ENCODE results near the gene MSMP.
A peak's percentile ranks its signal among the peaks of the same experiment; 100 is the strongest.

Gene MSMP

DNA sequence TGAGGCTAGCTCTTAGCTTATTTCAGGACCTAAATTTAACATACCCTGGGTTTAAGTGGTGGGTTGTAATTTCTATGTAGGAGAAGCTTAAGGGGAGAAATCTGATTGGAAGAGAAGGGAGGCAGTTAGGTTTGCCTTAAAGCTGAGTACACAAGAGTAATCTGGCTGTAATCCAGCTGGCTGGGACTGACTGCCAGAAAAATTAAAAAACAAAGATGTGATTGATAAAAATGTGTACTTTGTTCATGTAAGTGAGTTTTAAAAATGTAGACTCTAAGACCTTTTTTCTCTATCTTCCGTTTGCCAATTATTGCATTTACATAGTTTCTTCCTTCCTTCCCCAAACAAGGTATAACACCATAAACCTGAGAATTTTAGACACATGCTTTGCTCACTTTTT, 17.5 kb upstream of the MSMP start:
- no peak for DNase-seq (ENCODE audit: low read depth in 2 of 2)

- DNase-seq (ENCODE audit: low read depth in 2 of 2): no peak
Observed at GRCh38 chr9:35771075-35771433, 17.0 kb upstream of the MSMP start.

DNA sequence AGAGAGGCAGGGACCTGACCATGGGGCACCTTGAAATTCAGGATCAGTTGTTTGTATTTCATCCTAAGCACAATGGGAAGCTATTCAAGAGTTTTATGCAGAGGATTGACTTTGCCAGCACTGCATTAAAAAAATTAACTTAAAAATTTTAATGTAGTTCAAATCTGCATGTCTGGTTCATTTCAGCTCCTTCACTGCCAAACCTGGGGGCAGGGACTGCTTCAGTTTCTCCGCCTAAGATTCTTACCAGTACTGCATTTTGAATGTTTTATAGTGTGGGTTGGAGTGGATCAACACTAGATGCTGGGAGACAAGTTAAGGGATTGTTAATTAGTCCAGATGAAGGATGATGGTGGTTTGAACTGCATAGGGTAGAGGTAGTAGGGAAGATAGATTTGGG, 15.7 kb upstream of the MSMP start:
- DNase-seq (ENCODE audit: low read depth in 2 of 2): no peak

GRCh38 chr9:35767458-35767857, 13.4 kb upstream of the MSMP start:
- no peak for DNase-seq (ENCODE audit: low read depth in 2 of 2)

GRCh38 chr9:35766997-35767396, 12.9 kb upstream of the MSMP start:
- no peak for DNase-seq (ENCODE audit: low read depth in 2 of 2)

GRCh38 chr9:35763803-35764202, 9.7 kb upstream of the MSMP start:
- DNase-seq (ENCODE audit: low read depth in 2 of 2): no peak

- no peak for DNase-seq (ENCODE audit: low read depth in 2 of 2)
Observed at GRCh38 chr9:35763181-35763580, 9.1 kb upstream of the MSMP start.

GRCh38 chr9:35760651-35761050, 6.6 kb upstream of the MSMP start:
- no peak for DNase-seq (ENCODE audit: low read depth in 2 of 2)

- DNase-seq (ENCODE audit: low read depth in 2 of 2): no peak
Observed at GRCh38 chr9:35759795-35760194, 5.7 kb upstream of the MSMP start.

GRCh38 chr9:35758475-35759050, 4.5 kb upstream of the MSMP start:
- DNase-seq (ENCODE audit: low read depth in 2 of 2): no peak

DNA sequence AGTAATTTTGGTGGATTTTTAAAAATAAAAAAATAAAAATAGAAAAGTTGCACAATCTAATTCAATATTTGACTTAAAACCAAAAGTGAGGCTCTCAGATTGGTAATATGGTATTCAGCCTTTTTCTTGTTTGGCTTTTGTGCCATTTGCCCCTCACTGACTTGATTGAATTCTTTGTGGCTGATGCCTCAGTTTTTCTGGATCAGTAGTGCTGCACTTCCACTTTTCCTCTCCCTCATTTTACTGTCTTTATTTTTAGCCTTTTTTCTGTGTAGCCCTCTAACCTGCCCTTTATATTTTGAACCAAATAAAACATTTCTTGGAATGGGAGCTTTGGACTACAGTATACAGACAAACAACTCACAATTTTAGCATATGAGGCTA, 3.8 kb upstream of the MSMP start:
- no peak for DNase-seq (ENCODE audit: low read depth in 2 of 2)

DNA sequence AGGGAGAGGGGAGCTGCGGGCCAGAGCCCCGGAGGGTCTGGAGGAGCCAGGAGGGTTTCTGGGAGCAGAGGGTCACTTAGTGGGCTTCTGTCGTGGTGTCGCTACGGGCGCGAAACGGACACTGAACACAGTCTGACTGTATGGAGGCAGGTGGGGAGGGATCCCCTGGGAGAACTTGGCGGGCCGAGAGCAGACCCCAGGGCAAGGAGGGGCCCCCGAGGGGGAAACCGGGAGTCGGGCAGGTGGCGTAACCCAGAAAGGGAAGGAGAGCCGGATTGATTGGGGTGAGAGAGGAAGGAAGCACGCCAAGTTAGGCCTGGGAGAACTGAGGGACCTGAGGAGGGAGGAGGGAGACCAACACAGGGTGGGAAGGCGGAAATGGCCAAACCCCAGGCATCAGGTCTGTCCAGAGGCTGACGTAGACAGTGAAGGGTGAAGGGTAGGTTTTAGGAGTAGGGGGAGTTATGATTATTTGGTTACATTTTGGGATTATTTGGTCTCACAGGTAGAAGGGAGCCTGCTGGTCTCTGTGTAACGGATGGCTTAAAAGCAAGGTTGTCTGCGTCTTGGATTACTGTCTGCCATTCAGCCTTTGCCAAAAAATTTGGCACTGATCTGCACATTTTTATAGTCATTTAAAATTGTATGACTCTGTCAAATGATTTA, 3.3 kb upstream of the MSMP start:
- no peak for DNase-seq (ENCODE audit: low read depth in 2 of 2)

DNA sequence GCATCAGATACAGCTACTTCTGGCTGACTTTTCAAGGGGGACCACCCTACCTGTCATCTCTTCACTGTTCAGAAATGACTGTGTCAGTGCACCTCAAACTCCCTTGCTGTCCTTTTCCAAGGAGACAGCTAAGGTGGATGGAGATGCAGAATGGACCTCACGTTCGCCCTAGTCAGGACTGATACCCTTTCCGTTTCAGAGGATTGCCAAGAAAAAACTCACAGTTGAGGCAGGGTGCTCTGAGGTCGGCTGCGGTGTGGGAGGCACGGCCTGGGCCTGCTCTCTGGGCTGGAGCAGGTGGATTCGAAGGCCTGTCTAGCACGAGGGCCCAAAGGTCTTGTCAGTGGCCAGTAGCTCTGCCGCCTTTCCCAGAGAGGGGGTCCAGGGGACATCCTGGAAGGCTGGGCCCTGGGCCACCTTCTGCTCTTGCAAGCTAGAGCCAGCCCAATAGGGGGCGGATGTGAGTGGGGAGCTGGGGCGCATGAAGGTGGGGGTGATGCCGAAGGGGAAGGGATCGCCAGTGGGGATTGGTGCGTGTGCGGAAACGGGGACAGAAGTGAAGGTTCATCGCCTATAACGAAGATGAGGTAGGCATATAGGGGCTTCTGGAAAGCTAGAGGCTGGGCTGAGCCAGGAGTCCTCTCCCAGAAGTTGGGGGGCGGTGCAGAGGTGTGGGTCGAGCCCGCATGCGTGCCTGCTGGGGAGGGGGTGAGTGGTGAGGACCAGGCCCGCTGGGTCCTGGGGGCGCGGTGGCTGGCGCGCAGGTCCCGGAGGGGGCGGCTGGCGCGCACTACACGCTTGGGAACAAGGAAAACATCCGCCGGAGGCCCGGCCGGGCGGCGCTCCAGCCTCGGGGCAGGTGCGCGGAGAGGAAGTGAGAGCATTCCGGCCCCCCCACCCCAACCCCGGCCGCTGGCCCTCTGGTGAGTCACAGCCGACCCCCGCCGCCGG, 2.5 kb upstream of the MSMP start:
- peak; percentile 46 to 60 for DNase-seq (ENCODE audit: low read depth in 2 of 2)

DNA sequence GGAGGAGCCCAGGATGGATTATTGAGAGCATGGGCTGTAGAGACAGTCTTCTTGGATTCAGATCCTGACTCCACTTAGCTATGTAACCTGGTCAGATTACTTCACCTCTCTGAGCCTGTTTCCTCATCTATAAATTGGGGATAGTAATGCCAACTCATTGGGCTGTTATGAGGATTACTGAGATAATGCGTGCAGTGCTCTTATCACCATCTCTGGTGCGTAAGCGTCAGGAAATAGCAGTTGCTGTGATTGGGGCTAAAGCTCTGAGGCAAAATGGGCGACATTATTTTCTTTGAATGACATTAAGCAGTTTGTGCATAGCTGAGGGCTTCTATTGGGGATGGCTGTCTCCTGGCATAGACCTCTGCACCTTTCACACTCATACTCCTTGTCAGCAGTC, 995 bp upstream of the MSMP start:
- DNase-seq (ENCODE audit: low read depth in 2 of 2): no peak

DNA sequence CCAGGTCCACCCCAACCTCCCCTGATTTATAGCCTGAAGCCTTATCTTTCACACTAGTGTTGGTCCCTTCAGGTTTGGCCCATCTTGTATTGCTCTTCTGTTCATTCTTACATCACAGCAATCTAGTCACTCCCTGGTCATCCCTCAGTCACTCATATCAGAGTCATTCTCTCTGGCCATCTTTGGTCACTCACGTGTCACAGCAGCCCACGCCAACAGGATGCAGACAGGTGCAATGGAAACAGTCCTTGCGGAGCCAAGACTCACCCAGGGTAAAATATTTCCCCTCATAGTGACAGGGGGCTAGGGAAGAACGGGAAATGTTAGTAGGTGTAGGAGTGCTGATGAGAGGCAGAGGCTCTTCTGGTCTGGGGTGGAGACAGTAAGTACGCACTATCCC, 610 bp downstream of the MSMP start:
- no peak for DNase-seq (ENCODE audit: low read depth in 2 of 2)

DNA sequence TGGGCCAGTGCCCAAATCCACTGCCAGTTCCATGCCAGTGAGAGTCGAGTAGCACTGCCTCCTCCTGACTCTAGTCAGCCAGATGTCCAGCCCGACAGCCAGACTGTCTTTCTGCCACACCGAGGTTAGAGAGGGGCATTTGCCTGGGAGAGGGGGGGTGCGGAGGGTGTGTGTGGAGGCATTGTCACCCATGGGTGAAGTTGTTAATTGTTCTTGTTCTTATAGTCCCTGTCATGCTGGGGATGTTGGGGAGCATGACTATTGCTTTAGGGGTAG, 3.9 kb downstream of the MSMP start:
- no peak for DNase-seq (ENCODE audit: low read depth in 2 of 2)

- no peak for DNase-seq (ENCODE audit: low read depth in 2 of 2)
Observed at GRCh38 chr9:35749515-35750255, 4.4 kb downstream of the MSMP start.

GRCh38 chr9:35748858-35749514, 5.1 kb downstream of the MSMP start, which contains the start of the genes GBA2 and RGP1:
GBA2 (minus strand) TSS chr9:35749228; CDS start chr9:35748704, 524 bp downstream.
RGP1 (plus strand) TSS chr9:35749287; CDS start chr9:35749756, 469 bp downstream.
- peak in 1 of 2 donors; percentile 48 for DNase-seq (ENCODE audit: low read depth in 2 of 2)

GRCh38 chr9:35748242-35748857, 5.7 kb downstream of the MSMP start:
- DNase-seq (ENCODE audit: low read depth in 2 of 2): no peak

DNA sequence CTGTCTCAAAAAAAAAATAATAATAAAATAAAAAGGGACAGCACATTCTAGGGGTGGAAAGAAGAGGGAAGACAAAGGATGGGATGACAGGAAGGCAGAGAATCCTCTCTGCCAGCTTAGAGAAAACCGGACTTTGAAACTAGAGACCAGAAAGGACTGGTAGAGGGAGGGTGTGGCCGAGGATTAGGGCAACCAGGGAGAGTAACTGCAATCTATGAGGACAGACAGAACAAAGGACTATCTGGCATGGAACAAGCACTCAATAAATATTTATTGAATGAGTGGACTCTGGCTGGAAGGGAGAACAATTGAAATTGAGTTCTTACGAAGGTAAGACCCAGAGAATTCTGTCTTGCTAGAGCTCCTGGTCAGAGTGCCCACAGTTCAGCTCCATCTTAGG, 7.5 kb downstream of the MSMP start:
- no peak for DNase-seq (ENCODE audit: low read depth in 2 of 2)

DNA sequence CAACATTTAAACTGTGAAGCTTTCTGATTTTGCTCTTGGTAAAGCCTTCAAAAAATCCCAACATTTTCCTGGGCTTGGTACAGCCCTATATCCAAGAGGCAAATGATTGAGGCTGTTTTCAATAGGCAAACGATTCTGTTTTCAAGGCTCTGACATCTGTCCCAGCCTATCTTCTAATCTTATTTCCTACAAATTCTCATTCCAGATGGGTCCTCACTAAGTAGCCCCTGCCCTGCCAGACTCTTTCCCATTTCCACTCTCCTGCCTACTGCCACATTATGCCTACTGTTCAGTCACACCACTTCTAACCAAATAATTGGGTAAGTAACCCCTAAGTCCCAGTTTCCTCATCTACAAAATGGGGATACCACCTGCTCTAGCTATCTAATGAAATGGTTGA, 8.5 kb downstream of the MSMP start:
- no peak for DNase-seq (ENCODE audit: low read depth in 2 of 2)
